Subcutaneous adipose tissue (tissue), 4 donors: ENCODE results near the gene RAB17. TPM values are rescaled to one million over a fixed set of nuclear protein-coding genes. Genes with fewer than 3 reads are reported as not detected.

ENCODE experiments used
- CTCF ChIP-seq: fragments of 450-650 bp; IDR thresholded peaks from one replicate; pipeline ENCODE4 v1.5.1; 2016; ENCODE audit warnings: low read depth, mild to moderate bottlenecking, control low read depth, antibody characterized with exemption, moderate library complexity
- total RNA-seq, 4 donors: library from RNA; depleted of rRNA; stranded (reverse); fragments of >200 nt; gene quantifications; one replicate each; pipeline ENCODE4 v1.1.0, GENCODE V29; 2016

The RAB17 gene
- total RNA-seq, 4 donors from 2014 or later, result 0.65 to 1.2 TPM; not detected in 2

DNA sequence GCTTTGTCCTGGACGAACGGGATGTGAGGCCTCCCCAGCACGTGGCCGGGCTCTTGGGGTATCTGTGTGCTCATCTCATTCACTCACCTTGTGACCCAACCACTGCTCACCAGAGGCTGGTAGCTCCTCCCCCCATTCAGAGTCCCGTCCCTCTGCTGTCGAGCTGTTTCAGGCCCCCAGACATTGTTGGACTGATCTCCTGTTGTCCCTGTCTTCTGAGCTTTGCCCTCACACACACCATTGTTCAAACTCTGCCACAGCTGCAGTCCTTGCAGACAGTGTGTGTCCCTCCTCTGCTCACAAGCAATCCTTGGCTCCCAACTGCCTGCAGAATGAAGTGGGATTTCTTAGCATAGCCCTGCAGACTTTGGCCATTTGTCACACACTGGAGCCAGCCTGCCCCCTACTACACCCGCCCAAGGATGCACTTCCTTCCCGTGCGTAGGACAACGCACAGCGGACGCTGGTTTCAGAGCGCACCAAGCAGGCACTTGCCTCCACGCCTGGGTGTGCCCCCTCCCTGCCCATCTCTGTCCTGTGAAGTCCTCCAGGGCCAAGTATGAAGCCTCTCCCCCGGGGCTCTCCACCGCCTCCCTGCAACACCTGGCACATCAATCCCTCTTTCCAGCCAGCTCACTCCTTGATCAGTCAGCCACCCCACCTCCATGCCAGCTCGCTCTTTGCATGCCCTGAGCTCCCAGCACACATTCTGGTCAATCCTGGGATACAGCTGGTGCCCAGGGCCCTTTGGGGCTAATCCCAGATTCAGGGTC, 40.7 kb downstream of the RAB17 start:
- no peak for TF ChIP-seq CTCF

GRCh38 chr2:237549216-237549615, 41.3 kb downstream of the RAB17 start:
- TF ChIP-seq CTCF, result no peak

- no peak for TF ChIP-seq CTCF
Observed at GRCh38 chr2:237547841-237548416, 42.6 kb downstream of the RAB17 start.

DNA sequence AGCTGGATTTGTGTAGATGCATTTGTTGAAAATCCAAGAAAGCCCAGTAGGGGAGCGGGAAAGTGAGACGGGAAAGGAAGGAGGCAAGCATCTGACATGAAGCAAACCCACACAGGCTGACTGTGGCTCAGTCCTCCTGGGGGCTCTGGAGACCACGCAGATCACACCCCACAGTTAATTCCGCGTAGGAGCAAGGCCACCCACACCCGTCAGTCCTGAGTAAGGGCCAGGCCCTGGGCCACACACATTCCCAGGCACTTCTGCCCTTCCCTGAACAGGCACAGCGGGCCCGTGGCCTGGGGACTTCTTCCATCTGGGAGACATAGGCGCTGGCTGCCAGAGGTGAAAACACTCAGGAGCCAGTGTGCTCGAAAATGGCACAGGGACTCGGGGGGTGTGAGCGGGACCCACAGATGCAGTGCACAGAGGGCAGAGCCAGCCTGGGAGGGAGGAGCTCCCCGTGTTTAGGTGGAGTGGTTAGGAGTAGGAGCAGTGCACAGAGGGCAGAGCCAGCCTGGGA, 43.6 kb downstream of the RAB17 start:
- TF ChIP-seq CTCF, result no peak

DNA sequence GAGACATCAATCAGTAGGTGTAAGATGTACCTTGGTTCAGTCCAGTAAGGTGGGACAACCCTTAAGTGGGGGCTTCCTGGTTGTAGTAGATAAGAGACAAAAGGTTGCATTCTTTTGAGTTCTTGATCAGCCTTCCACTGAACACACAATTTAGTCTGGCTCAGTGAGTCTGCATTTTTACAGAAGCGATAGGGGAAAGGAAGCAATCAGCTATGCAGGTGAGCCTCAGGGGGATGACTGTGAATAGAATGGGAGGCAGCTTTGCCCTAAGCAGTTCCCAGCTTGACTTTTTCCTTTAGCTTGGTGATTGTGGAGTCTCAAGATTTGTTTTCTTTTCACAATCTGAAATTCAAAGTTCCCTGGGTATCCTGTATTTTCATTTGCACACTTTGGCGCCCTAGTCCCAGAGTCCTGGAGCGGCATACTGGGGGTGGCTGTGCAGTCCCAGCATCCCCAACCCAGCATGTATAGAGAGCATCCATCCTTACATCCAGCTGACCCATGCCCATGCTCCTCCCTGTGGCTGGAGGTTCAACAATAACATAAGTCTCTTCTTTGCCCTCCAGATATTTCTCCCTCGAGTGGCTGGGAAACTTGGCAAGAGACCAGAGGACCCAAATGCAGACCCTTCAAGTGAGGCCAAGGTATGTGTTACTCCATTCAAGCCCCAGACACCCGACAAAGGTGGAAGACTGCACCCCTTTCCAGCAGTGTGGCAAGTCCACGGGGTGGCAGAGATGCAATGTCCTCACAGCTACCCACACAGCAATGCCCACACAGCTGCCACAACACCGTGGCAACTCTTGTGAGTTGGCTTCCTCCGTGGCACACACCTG, 44.3 kb downstream of the RAB17 start:
- no peak for TF ChIP-seq CTCF

GRCh38 chr2:237542001-237542704, 48.4 kb downstream of the RAB17 start:
- no peak for TF ChIP-seq CTCF
